Fibroblast of pulmonary artery (primary cell): Measurements from ENCODE around the gene COA3.

Source experiments
- DNase-seq: peaks from one replicate; pipeline ENCODE4 v3.0.0-alpha.2; 2010; ENCODE audit warnings: low read depth
- H3K4me3 ChIP-seq: replicated peaks from 2 replicates; pipeline ENCODE4 v1.5.1; 2011; ENCODE audit warnings: low read depth, mild to moderate bottlenecking, control low read depth, low read length, moderate library complexity
- TF ChIP-seq, protein P1 (sequence below): IDR thresholded peaks from 2 replicates; pipeline ENCODE4 v1.5.1; 2011; ENCODE audit warnings: mild to moderate bottlenecking, control low read depth, low read length, inconsistent platforms; ENCODE audit errors: missing control alignments

The COA3 gene

GRCh38 chr17:42760652-42761581 lies 37.6 kb downstream of the COA3 start, which contains the start of gene RAMP2:
Gene RAMP2, plus strand, starts transcription at chr17:42761227. Its CDS starts 35 bp downstream, at chr17:42761262.
- no peak for DNase-seq
- TF ChIP-seq, protein P1, sequence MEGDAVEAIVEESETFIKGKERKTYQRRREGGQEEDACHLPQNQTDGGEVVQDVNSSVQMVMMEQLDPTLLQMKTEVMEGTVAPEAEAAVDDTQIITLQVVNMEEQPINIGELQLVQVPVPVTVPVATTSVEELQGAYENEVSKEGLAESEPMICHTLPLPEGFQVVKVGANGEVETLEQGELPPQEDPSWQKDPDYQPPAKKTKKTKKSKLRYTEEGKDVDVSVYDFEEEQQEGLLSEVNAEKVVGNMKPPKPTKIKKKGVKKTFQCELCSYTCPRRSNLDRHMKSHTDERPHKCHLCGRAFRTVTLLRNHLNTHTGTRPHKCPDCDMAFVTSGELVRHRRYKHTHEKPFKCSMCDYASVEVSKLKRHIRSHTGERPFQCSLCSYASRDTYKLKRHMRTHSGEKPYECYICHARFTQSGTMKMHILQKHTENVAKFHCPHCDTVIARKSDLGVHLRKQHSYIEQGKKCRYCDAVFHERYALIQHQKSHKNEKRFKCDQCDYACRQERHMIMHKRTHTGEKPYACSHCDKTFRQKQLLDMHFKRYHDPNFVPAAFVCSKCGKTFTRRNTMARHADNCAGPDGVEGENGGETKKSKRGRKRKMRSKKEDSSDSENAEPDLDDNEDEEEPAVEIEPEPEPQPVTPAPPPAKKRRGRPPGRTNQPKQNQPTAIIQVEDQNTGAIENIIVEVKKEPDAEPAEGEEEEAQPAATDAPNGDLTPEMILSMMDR: no peak
- H3K4me3 ChIP-seq: peak within 1 kb of the TSS; percentile 44

DNA sequence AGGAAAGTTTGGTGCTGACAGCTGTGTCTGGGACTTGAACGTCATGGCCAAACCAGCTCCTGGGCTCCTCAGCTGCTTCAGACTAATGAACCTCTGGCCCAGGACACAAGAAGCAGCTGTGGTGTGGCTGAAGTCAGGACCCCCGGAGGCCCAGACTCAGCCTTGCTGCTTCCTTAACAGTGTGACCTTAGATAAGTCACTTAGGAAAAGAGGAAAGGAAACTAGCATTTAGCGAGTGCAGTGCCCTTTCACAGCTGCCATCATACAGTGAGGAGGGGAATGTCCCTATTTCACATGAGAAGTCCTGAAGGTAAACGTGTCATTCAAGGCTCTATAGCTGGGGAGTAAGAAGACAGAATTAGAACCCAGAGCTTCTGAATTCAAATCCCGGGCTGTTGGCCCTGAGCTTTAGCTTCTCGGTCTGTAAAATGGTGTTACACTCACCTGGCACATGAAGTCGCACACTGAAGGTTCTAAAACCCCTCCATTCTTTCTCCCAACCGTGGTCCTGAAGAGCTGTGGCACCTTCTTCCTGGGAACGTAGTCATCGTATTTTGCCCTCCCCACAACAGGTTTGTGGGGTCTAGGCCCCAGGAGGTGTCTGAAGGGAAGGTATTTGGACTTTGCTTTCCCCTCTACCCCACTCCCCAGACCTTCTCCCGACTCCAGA lies 38.4 kb downstream of the COA3 start:
- DNase-seq: no peak
- TF ChIP-seq, protein P1: no peak

DNA sequence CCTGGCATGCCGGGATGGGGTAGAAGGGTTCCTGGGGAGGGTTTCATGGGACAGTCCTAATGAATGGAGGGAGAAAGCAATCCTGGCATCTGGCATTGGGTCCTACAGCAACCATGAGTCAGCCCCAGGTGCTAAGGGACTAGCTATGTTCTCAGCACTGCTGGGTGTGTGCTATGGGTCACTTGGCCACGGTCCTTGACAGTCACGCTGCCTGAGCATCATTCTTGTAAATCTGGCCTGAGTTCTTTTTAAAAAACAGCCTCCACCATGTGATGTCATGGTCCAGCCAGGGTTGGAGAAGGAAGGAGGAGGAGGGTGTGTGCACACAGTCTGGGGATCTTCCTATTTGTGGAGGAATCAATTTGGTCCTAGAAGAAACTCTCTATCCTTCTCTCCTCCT lies 43.7 kb downstream of the COA3 start:
- TF ChIP-seq, protein P1: no peak
- H3K4me3 ChIP-seq: no peak overlapping the region
- DNase-seq: peak; percentile 51

More for the DNA sequence above, 38.4 kb downstream of the COA3 start:
- no peak overlapping the region for H3K4me3 ChIP-seq

- peak; percentile 70 for DNase-seq
- no peak overlapping the region for H3K4me3 ChIP-seq
- TF ChIP-seq, protein P1: no peak
Measured at GRCh38 chr17:42751628-42752027, 46.9 kb downstream of the COA3 start.

DNA sequence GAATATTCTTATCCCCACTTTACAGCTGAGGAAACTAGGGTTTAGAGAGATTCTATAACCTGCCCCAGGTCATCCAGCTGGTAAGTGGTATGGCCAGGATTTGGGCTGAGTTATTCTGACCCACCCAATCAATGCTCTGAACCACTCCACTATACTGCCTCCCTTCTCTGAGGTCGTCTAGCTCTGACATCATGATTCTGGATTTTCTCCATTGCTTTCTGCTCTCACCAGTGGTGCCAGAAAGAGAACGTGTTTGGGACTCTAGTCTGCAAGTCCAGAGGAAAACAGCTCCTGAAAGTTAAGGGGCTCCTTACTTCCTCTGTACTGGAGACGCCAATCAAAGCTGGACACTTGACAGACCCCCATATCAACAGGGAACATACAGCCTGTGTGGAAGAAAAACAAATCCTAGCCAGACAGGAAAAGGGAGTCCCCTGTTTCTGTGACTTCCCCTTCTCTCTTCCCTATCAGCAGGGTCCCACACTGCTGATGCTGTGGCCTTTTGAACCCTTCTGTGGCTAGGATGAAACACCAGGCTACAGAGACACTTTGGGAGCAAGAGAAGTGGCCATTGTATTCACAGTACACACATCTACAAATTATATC lies 47.7 kb downstream of the COA3 start:
- no peak for DNase-seq
- TF ChIP-seq, protein P1: no peak
- H3K4me3 ChIP-seq: no peak overlapping the region

GRCh38 chr17:42748908-42749798 lies 49.4 kb downstream of the COA3 start:
- no peak for DNase-seq
- TF ChIP-seq, protein P1: no peak
- no peak overlapping the region for H3K4me3 ChIP-seq
